Measurements from ENCODE around the gene BAZ1B. TPM values are rescaled to one million over a fixed set of nuclear protein-coding genes. Genes with fewer than 3 reads are reported as not detected.
"Not testable (repeated sequence)": the region's sequence is repeated elsewhere in the genome, so short reads cannot be mapped to it uniquely, and the experiment has no call there.

The BAZ1B gene
- total and polyA plus RNA-seq, 7 donors = 15.7 to 50.6 (median 41.6) TPM

GRCh38 chr7:73425356-73425983, 96.6 kb downstream of the BAZ1B start:
- H3K27me3 ChIP-seq (ENCODE audit: insufficient read depth in 3 of 3, low read length in 2 of 3) = no peaks in the 10 kb centered on the region
- peaks cover 8% of the 10 kb centered on the region for H3K4me1 ChIP-seq
- ATAC-seq = no peak
- no peaks in the 10 kb centered on the region for H3K9me3 ChIP-seq
- H3K27ac ChIP-seq = no peak overlapping the region
- no peak overlapping the region for H3K4me3 ChIP-seq
- 97 to 98% (median 98%) methylated on average over 9 of the region's 9 CpGs for WGBS, 3 donors
- intact Hi-C loops (cut with DNase I) = no loop called here
- DNase-seq = no peak
- no peaks in the 10 kb centered on the region for H3K36me3 ChIP-seq (ENCODE audit: insufficient read depth in 1 of 2, low read depth in 1 of 2)
- TF ChIP-seq CTCF (IDR thresholded peaks at IDR 0.05) = no peak

GRCh38 chr7:73424489-73424885, 97.6 kb downstream of the BAZ1B start:
- intact Hi-C loops (cut with DNase I) = no loop called here
- Histone ChIP-seq H3K4me3 (peak overlapping the region; percentile 44), H3K9me3 (no peaks in the 10 kb centered on the region), H3K4me1 (peaks cover 8% of the 10 kb centered on the region), H3K27me3 (ENCODE audit: insufficient read depth in 3 of 3, low read length in 2 of 3) (no peaks in the 10 kb centered on the region), H3K36me3 (ENCODE audit: insufficient read depth in 1 of 2, low read depth in 1 of 2) (no peaks in the 10 kb centered on the region), H3K27ac (no peak overlapping the region)
- DNase-seq (no peak), ATAC-seq (peak in 1 of 4 donors; percentile 25)
- 87 to 90% (median 90%) methylated on average over 11 of the region's 11 CpGs for WGBS, 3 donors
- no peak for TF ChIP-seq CTCF (IDR thresholded peaks at IDR 0.05)

- no peaks in the 10 kb centered on the region for H3K36me3 ChIP-seq (ENCODE audit: insufficient read depth in 1 of 2, low read depth in 1 of 2)
- H3K4me3 ChIP-seq = peak overlapping the region; percentile 44
- TF ChIP-seq CTCF (IDR thresholded peaks at IDR 0.05) = no peak
- intact Hi-C loops (cut with DNase I) = no loop called here
- ATAC-seq (peak; percentile 60 to 78 (median 64)), DNase-seq (no peak)
- no peaks in the 10 kb centered on the region for H3K9me3 ChIP-seq
- 24 to 27% (median 26%) methylated on average over 42 to 52 of the region's 52 CpGs for WGBS, 3 donors
- H3K27ac ChIP-seq = no peak overlapping the region
- no peaks in the 10 kb centered on the region for H3K27me3 ChIP-seq (ENCODE audit: insufficient read depth in 3 of 3, low read length in 2 of 3)
- peaks cover 8% of the 10 kb centered on the region for H3K4me1 ChIP-seq
Measured at GRCh38 chr7:73423519-73424488, 98.3 kb downstream of the BAZ1B start.

GRCh38 chr7:73420610-73421009, 101.5 kb downstream of the BAZ1B start:
- DNase-seq; H3K36me3 ChIP-seq (ENCODE audit: insufficient read depth in 1 of 2, low read depth in 1 of 2); H3K9me3 ChIP-seq; intact Hi-C loops (cut with DNase I); H3K27ac ChIP-seq; H3K27me3 ChIP-seq (ENCODE audit: insufficient read depth in 3 of 3, low read length in 2 of 3); H3K4me1 ChIP-seq; H3K4me3 ChIP-seq; ATAC-seq: not testable (repeated sequence)
- 61 to 71% (median 61%) methylated on average over 8 of the region's 8 CpGs for WGBS, 3 donors

- intact Hi-C loops (cut with DNase I); H3K27me3 ChIP-seq (ENCODE audit: insufficient read depth in 3 of 3, low read length in 2 of 3); H3K9me3 ChIP-seq; ATAC-seq; H3K4me3 ChIP-seq; H3K27ac ChIP-seq; H3K4me1 ChIP-seq; H3K36me3 ChIP-seq (ENCODE audit: insufficient read depth in 1 of 2, low read depth in 1 of 2); DNase-seq: not testable (repeated sequence)
- 31 to 35% (median 34%) methylated on average over 8 of the region's 8 CpGs for WGBS, 3 donors
Measured at GRCh38 chr7:73420016-73420415, 102.1 kb downstream of the BAZ1B start.
